ENCODE results near the gene EFNA2. TPM values are rescaled to one million over a fixed set of nuclear protein-coding genes. Genes with fewer than 3 reads are reported as not detected.

EFNA2 gene
- total RNA-seq, 1 experiment from 2014 or later: 12.2 TPM

- CTCF ChIA-PET: interaction anchor here (1.1 kb wide), 1 partner anchor 126 kb away, joined by 3 read pairs; no protein-coding TSS in a partner anchor
- Histone ChIP-seq H4K20me1 (ENCODE audit: insufficient read depth) (peaks cover 8% of the 10 kb centered on the region; the same call in 1 of the 2 replicates), H3K9me3 (ENCODE audit: control insufficient read depth in 1 of 2, insufficient read depth in 1 of 2, low read depth in 1 of 2, low read length in 2 of 2) (no peaks in the 10 kb centered on the region), H3K4me3 (replicated peaks in 1 of 2; ENCODE audit: low read depth in 1 of 2, low read length in 2 of 2) (peak overlapping the region; percentile 63 to 89), H3K36me3 (ENCODE audit: control insufficient read depth in 1 of 2, insufficient read depth in 2 of 2, low read length in 2 of 2) (peaks cover 3 to 17% of the 10 kb centered on the region in 2 experiments; a peak in 2 of 4 replicates), H3K27me3 (ENCODE audit: insufficient read depth, low read length) (no peaks in the 10 kb centered on the region), H2AFZ (ENCODE audit: low read depth, low read length, poor library complexity, severe bottlenecking) (no peak overlapping the region), H3K4me2 (ENCODE audit: low read length) (peak overlapping the region; percentile 98), H3K9ac (ENCODE audit: low read length) (peak overlapping the region; percentile 99), H3K4me1 (ENCODE audit: control insufficient read depth in 1 of 2, insufficient read depth in 2 of 2, low read length in 2 of 2) (peaks cover 39 to 59% of the 10 kb centered on the region in 2 experiments), H3K9me2 (ENCODE audit: insufficient read depth) (no peaks in the 10 kb centered on the region), H3K27ac (ENCODE audit: low read depth, low read length) (peak overlapping the region; percentile 94), H3K79me2 (ENCODE audit: insufficient read depth, low read length) (peaks cover 49% of the 10 kb centered on the region)
- TF ChIP-seq MAX (IDR thresholded peaks at IDR 0.05) (no peak), FOSL1 (IDR thresholded peaks at IDR 0.05; ENCODE audit: low read depth) (no peak), YY1 (IDR thresholded peaks at IDR 0.05; ENCODE audit: extremely low read depth, insufficient replicate concordance, low read depth, low read length) (no peak), POLR2A (IDR thresholded peaks at IDR 0.05; ENCODE audit: borderline replicate concordance, extremely low read depth, insufficient read depth, insufficient read length) (no peak), ELF1 (IDR thresholded peaks at IDR 0.05; ENCODE audit: borderline replicate concordance, low read depth) (no peak), EZH2 (IDR thresholded peaks at IDR 0.05) (no peak), POLR2AphosphoS5 (IDR thresholded peaks at IDR 0.05; ENCODE audit: low read depth, low read length) (no peak)
- BruUV-seq (replicated peaks): no TSS peak
- POLR2A ChIA-PET: interaction anchor here (1.4 to 1.8 kb wide), 2 partner anchors 30 to 126 kb away, joined by 3 to 9 read pairs; partner anchors contain the start of gene CIRBP
- RAD21 ChIA-PET (ENCODE audit: low non-redundant PET in 1 of 2, low total read pairs in 2 of 2, uncharacterized antibody in 2 of 2, unreplicated experiment in 2 of 2): no interaction called here
- ATAC-seq (no peak), DNase-seq (ENCODE audit: low read depth, low spot score) (no peak)
- intact Hi-C loops (cut with micrococcal nuclease): no loop called here
These were observed 46.3 kb upstream of the EFNA2 start for GRCh38 chr19:1239420-1239795.
